K562 (cell line): ENCODE data around the gene TRERF1. TPM values are rescaled to one million over a fixed set of nuclear protein-coding genes. Genes with fewer than 3 reads are reported as not detected.

ENCODE experiments used
- CCNT2 ChIP-seq: IDR thresholded peaks from 2 replicates; pipeline ENCODE4 v1.6.1; 2011; ENCODE audit warnings: borderline replicate concordance, low read depth, mild to moderate bottlenecking, moderate library complexity, mixed read lengths, low read length; ENCODE audit not compliant: insufficient read length; ENCODE audit errors: extremely low read depth
- ETV5 ChIP-seq: sonication (generic); formaldehyde crosslinking; IDR thresholded peaks from 2 replicates; pipeline ENCODE4 v1.4.0; 2020; ENCODE audit warnings: low read depth, mild to moderate bottlenecking, missing genetic modification reagents
- RBM39 ChIP-seq: fragments of 200-400 bp; formaldehyde crosslinking; optimal IDR thresholded peaks from 2 replicates; pipeline ENCODE3; 2018; ENCODE audit warnings: low read depth, low read length
- SMARCA4 ChIP-seq: fragments of 450-650 bp; IDR thresholded peaks from 2 replicates; pipeline ENCODE4 v1.6.1; 2016
- SRSF9 ChIP-seq: fragments of 200-400 bp; formaldehyde crosslinking; IDR thresholded peaks from 2 replicates; pipeline ENCODE4 v1.6.1; 2017; ENCODE audit warnings: low read depth, low read length, borderline replicate concordance
- STAG1 ChIP-seq: sonication (generic); formaldehyde crosslinking; IDR thresholded peaks from 2 replicates; pipeline ENCODE4 v1.5.0; 2020; ENCODE audit warnings: missing genetic modification reagents, borderline replicate concordance
- TEAD2 ChIP-seq: fragments of 450-650 bp; IDR thresholded peaks from 2 replicates; pipeline ENCODE4 v1.6.1; 2016; ENCODE audit warnings: missing genetic modification characterization, control low read depth, missing compliant biosample characterization
- ZNF668 ChIP-seq: fragments of 250-450 bp; sonication (Bioruptor Pico); IDR thresholded peaks from 2 replicates; pipeline ENCODE4 v1.8.0; 2022; ENCODE audit warnings: mild to moderate bottlenecking, inconsistent platforms
- ZNF717 ChIP-seq: fragments of 250-450 bp; sonication (Bioruptor Pico); IDR thresholded peaks from 2 replicates; pipeline ENCODE4 v1.5.0; 2021
- polyA plus RNA-seq, 8 experiments: library from polyadenylated mRNA; depleted of rRNA in 4 of 8; stranded (reverse) in 5 of 8; unstranded in 3 of 8; fragments of >200 nt; fragmentation: Nextera tagmentation in 2 of 8; fragmentation: Illumina TruSeq in 1 of 8; extraction: Ambion mirVana in 2 of 8; extraction: Trizol in 1 of 8; gene quantifications; 2 replicates each; pipeline versions ENCODE4 v1.2.1 to v1.2.3, GENCODE V29; 2011 to 2014; ENCODE audit warnings: inconsistent platforms in 1 of 8, missing spikeins in 1 of 8
- total RNA-seq, 7 experiments: library from RNA; depleted of rRNA in 6 of 7; stranded (reverse); fragments of >200 nt in 6 of 7; fragmentation: Illumina TruSeq in 2 of 7; extraction: Trizol in 2 of 7; gene quantifications; 2 replicates each; pipeline versions ENCODE4 v1.2.1 to v1.2.3, GENCODE V29; 2011 to 2021; ENCODE audit warnings: low replicate concordance in 1 of 7
- TF ChIP-seq, protein P1 (sequence below), 2 experiments: fragments of 450-650 bp; formaldehyde crosslinking in 1 of 2; IDR thresholded peaks; 2 replicates each; pipeline versions ENCODE4 v1.4.0 to v1.6.1; 2014 to 2020; ENCODE audit warnings: mild to moderate bottlenecking in 2 of 2, borderline replicate concordance in 1 of 2, low read depth in 1 of 2
- TF ChIP-seq, protein P2 (sequence below): IDR thresholded peaks from 2 replicates; pipeline ENCODE4 v1.6.1; 2016; ENCODE audit warnings: missing genetic modification characterization, missing compliant biosample characterization
- TF ChIP-seq, protein P3 (sequence below): sonication (generic); formaldehyde crosslinking; IDR thresholded peaks from 2 replicates; pipeline ENCODE4 v1.9.0; 2022; ENCODE audit warnings: mild to moderate bottlenecking, missing genetic modification reagents

TRERF1 gene
- total and polyA plus RNA-seq, 9 of the 15 experiments (the other 6 are each of a cell fraction or from before 2014, with no cell fraction given): 0.04 to 0.20 (median 0.07) TPM; not detected in 3

DNA sequence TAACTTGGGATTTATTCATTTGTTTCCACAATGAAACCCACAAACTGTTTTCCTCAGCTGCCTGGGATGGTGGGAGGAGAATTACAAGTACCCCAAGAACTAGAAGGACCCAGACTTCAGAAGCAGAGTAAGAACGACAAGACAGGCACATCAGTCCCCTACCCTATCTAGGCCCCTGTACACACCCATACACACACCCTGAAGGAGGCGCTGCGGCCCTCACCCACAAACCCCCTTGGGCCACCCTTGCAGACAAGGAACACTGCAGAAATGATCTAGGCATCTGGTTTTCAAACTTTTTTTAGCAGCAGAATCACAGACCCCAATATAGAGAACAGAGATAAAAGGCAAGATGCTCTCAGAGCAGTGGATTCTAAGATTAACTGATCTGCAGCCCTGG lies 55.0 kb downstream of the TRERF1 start (continued):
- TF ChIP-seq, protein P1, sequence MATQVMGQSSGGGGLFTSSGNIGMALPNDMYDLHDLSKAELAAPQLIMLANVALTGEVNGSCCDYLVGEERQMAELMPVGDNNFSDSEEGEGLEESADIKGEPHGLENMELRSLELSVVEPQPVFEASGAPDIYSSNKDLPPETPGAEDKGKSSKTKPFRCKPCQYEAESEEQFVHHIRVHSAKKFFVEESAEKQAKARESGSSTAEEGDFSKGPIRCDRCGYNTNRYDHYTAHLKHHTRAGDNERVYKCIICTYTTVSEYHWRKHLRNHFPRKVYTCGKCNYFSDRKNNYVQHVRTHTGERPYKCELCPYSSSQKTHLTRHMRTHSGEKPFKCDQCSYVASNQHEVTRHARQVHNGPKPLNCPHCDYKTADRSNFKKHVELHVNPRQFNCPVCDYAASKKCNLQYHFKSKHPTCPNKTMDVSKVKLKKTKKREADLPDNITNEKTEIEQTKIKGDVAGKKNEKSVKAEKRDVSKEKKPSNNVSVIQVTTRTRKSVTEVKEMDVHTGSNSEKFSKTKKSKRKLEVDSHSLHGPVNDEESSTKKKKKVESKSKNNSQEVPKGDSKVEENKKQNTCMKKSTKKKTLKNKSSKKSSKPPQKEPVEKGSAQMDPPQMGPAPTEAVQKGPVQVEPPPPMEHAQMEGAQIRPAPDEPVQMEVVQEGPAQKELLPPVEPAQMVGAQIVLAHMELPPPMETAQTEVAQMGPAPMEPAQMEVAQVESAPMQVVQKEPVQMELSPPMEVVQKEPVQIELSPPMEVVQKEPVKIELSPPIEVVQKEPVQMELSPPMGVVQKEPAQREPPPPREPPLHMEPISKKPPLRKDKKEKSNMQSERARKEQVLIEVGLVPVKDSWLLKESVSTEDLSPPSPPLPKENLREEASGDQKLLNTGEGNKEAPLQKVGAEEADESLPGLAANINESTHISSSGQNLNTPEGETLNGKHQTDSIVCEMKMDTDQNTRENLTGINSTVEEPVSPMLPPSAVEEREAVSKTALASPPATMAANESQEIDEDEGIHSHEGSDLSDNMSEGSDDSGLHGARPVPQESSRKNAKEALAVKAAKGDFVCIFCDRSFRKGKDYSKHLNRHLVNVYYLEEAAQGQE (IDR thresholded peaks at IDR 0.05; ENCODE audit: borderline replicate concordance): peak; percentile 11; the same call in 1 of the 2 replicates
- TF ChIP-seq, protein P1 (CRISPR knock-in tag; IDR thresholded peaks at IDR 0.05; ENCODE audit: low read depth): no peak
- TF ChIP-seq, protein P2, sequence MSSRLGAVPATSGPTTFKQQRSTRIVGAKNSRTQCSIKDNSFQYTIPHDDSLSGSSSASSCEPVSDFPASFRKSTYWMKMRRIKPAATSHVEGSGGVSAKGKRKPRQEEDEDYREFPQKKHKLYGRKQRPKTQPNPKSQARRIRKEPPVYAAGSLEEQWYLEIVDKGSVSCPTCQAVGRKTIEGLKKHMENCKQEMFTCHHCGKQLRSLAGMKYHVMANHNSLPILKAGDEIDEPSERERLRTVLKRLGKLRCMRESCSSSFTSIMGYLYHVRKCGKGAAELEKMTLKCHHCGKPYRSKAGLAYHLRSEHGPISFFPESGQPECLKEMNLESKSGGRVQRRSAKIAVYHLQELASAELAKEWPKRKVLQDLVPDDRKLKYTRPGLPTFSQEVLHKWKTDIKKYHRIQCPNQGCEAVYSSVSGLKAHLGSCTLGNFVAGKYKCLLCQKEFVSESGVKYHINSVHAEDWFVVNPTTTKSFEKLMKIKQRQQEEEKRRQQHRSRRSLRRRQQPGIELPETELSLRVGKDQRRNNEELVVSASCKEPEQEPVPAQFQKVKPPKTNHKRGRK (tag): no peak
- TF ChIP-seq SRSF9: no peak
- TF ChIP-seq STAG1: no peak
- no peak for TF ChIP-seq ETV5 (CRISPR knock-in tag)
- no peak for TF ChIP-seq RBM39
- TF ChIP-seq TEAD2 (tag): no peak
- no peak for TF ChIP-seq ZNF717
- no peak for TF ChIP-seq ZNF668 (CRISPR knock-in tag)
- TF ChIP-seq, protein P3, sequence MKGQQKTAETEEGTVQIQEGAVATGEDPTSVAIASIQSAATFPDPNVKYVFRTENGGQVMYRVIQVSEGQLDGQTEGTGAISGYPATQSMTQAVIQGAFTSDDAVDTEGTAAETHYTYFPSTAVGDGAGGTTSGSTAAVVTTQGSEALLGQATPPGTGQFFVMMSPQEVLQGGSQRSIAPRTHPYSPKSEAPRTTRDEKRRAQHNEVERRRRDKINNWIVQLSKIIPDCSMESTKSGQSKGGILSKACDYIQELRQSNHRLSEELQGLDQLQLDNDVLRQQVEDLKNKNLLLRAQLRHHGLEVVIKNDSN (CRISPR knock-in tag): no peak
- no peak for TF ChIP-seq CCNT2
- TF ChIP-seq SMARCA4: no peak
